Right lobe of liver (tissue), 4 donors: ENCODE data around the gene ZIC5.

Experiments used
- CTCF ChIP-seq, 4 donors: fragments of 200-600 bp in 3 of 4; fragments of 450-650 bp in 1 of 4; IDR thresholded peaks; one replicate each; pipeline versions ENCODE4 v1.5.1 to v1.8.0; 2016 to 2022; ENCODE audit warnings: antibody characterized with exemption in 4 of 4, mild to moderate bottlenecking in 2 of 4
- POLR2A ChIP-seq: fragments of 450-650 bp; IDR thresholded peaks from one replicate; pipeline ENCODE4 v1.6.1; 2017; ENCODE audit warnings: antibody characterized with exemption, mild to moderate bottlenecking
- donor health status: DM: no; HTN: no; CAD: no.
- donor health status: DM: no; HTN: no; CAD: no.
- donor health status: DM: no; HTN: yes; CAD: no.

- no peak for TF ChIP-seq CTCF (IDR thresholded peaks at IDR 0.05)
- TF ChIP-seq POLR2A: no peak
Measured at GRCh38 chr13:99991013-99991827, 19.7 kb upstream of the ZIC5 start.
